COLO668 (cell line): ENCODE data around the gene SFMBT2.

Experiments used
- DNase-seq: peaks from one replicate; lab custom pipeline; 2025; ENCODE audit not compliant: unreplicated experiment; lab: John Stamatoyannopoulos, UW

Gene SFMBT2

GRCh38 chr10:7157091-7157490 lies 253.7 kb downstream of the SFMBT2 start:
- DNase-seq: no peak

GRCh38 chr10:7153750-7154149 lies 257.1 kb downstream of the SFMBT2 start:
- no peak for DNase-seq

GRCh38 chr10:7152982-7153381 lies 257.9 kb downstream of the SFMBT2 start:
- no peak for DNase-seq

GRCh38 chr10:7152341-7152740 lies 258.5 kb downstream of the SFMBT2 start:
- DNase-seq: no peak

GRCh38 chr10:7151538-7151937 lies 259.3 kb downstream of the SFMBT2 start:
- no peak for DNase-seq

GRCh38 chr10:7150349-7150748 lies 260.5 kb downstream of the SFMBT2 start:
- DNase-seq: no peak

GRCh38 chr10:7146189-7146588 lies 264.6 kb downstream of the SFMBT2 start:
- DNase-seq: no peak

GRCh38 chr10:7136016-7136415 lies 274.8 kb downstream of the SFMBT2 start:
- no peak for DNase-seq

- no peak for DNase-seq
Measured at GRCh38 chr10:7135188-7135587, 275.6 kb downstream of the SFMBT2 start.

GRCh38 chr10:7134448-7134847 lies 276.4 kb downstream of the SFMBT2 start:
- no peak for DNase-seq

GRCh38 chr10:7133958-7134357 lies 276.9 kb downstream of the SFMBT2 start:
- DNase-seq: no peak

GRCh38 chr10:7133278-7133677 lies 277.6 kb downstream of the SFMBT2 start:
- no peak for DNase-seq

- no peak for DNase-seq
Measured at GRCh38 chr10:7130191-7130911, 280.5 kb downstream of the SFMBT2 start.

GRCh38 chr10:7123774-7124173 lies 287.1 kb downstream of the SFMBT2 start:
- no peak for DNase-seq

GRCh38 chr10:7122561-7122960 lies 288.3 kb downstream of the SFMBT2 start:
- no peak for DNase-seq

GRCh38 chr10:7121154-7121797 lies 289.6 kb downstream of the SFMBT2 start:
- peak; percentile 3 for DNase-seq

- no peak for DNase-seq
Measured at GRCh38 chr10:7119325-7120015, 291.4 kb downstream of the SFMBT2 start.

GRCh38 chr10:7117806-7118674 lies 292.8 kb downstream of the SFMBT2 start:
- no peak for DNase-seq

- no peak for DNase-seq
Measured at GRCh38 chr10:7117177-7117799, 293.5 kb downstream of the SFMBT2 start.

- no peak for DNase-seq
Measured at GRCh38 chr10:7111561-7111960, 299.3 kb downstream of the SFMBT2 start.

- no peak for DNase-seq
Measured at GRCh38 chr10:7111089-7111488, 299.7 kb downstream of the SFMBT2 start.
